Dermis microvascular lymphatic vessel endothelial cell (primary cell): ENCODE measurements around the gene AUH. TPM values are rescaled to one million over a fixed set of nuclear protein-coding genes. Genes with fewer than 3 reads are reported as not detected.
"Not testable (repeated sequence)": the region's sequence is repeated elsewhere in the genome, so short reads cannot be mapped to it uniquely, and the experiment has no call there.

Experiments
- DNase-seq, 2 donors: peaks; one replicate each; pipeline versions ENCODE4 v3.0.0 to v3.0.0-alpha.2; 2010; ENCODE audit warnings: low read depth in 2 of 2
- total RNA-seq: library from RNA; depleted of rRNA; stranded (reverse); fragments of >200 nt; gene quantifications from 2 replicates; pipeline ENCODE4 v1.2.1, GENCODE V29; 2014

The AUH gene
- total RNA-seq, 1 donor from 2014 or later: 9.6 TPM

- DNase-seq: no peak
These were observed 17.7 kb upstream of the AUH start for GRCh38 chr9:91379426-91379825.

GRCh38 chr9:91378695-91379127 lies 17.0 kb upstream of the AUH start:
- DNase-seq: peak in 1 of 2 donors; percentile 88

GRCh38 chr9:91378054-91378453 lies 16.3 kb upstream of the AUH start:
- not testable (repeated sequence) for DNase-seq

- DNase-seq: no peak
These were observed 14.5 kb upstream of the AUH start for GRCh38 chr9:91376239-91376638.

- DNase-seq: peak; percentile 76 to 81
These were observed 13.2 kb upstream of the AUH start for GRCh38 chr9:91374939-91375338.

- DNase-seq: no peak
These were observed 10.2 kb upstream of the AUH start for GRCh38 chr9:91371894-91372293.

- not testable (repeated sequence) for DNase-seq
These were observed 8.3 kb upstream of the AUH start for GRCh38 chr9:91370006-91370405.

GRCh38 chr9:91364702-91365101 lies 3.0 kb upstream of the AUH start:
- no peak for DNase-seq

GRCh38 chr9:91364005-91364404 lies 2.3 kb upstream of the AUH start:
- DNase-seq: no peak

- DNase-seq: no peak
These were observed 413 bp upstream of the AUH start for GRCh38 chr9:91362051-91362611.

GRCh38 chr9:91360551-91361290 lies 997 bp downstream of the AUH start:
- DNase-seq: no peak

GRCh38 chr9:91359734-91360470 lies 1.8 kb downstream of the AUH start:
- no peak for DNase-seq

GRCh38 chr9:91359083-91359482 lies 2.6 kb downstream of the AUH start:
- no peak for DNase-seq

GRCh38 chr9:91354881-91355280 lies 6.8 kb downstream of the AUH start:
- no peak for DNase-seq

- DNase-seq: no peak
These were observed 12.6 kb downstream of the AUH start for GRCh38 chr9:91349115-91349555.

- DNase-seq: no peak
These were observed 13.4 kb downstream of the AUH start for GRCh38 chr9:91348191-91348807.

GRCh38 chr9:91347377-91347776 lies 14.3 kb downstream of the AUH start:
- no peak for DNase-seq

GRCh38 chr9:91346644-91347043 lies 15.1 kb downstream of the AUH start:
- DNase-seq: no peak

- DNase-seq: no peak
These were observed 15.7 kb downstream of the AUH start for GRCh38 chr9:91345978-91346377.

GRCh38 chr9:91342575-91342974 lies 19.1 kb downstream of the AUH start:
- DNase-seq: no peak

- DNase-seq: no peak
These were observed 20.0 kb downstream of the AUH start for GRCh38 chr9:91341749-91342148.

GRCh38 chr9:91341258-91341746 lies 20.4 kb downstream of the AUH start:
- DNase-seq: no peak
